ENCODE data around the gene CDC42BPA.

Gene CDC42BPA

DNA sequence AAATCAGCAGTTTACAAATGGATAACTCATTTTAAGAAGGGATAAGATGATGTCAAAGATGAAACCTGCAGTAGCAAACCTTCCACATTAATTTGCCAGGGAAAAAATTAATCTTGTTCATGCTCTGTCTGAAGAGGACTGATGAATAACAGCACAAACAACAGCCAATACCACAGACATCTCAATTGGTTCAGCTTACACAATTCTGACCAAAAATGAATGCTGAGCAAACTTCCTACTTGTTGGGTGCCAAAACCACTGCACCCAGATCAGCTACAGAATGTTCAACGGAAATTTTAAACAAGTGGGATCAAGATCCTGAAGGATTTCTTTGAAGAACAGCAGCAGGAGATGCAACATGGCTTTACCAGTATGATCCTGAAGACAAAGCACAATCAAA is 279.9 kb downstream of the CDC42BPA start:
- peak; percentile 62 for DNase-seq (ENCODE audit: low read depth)
- TF ChIP-seq, protein P1, sequence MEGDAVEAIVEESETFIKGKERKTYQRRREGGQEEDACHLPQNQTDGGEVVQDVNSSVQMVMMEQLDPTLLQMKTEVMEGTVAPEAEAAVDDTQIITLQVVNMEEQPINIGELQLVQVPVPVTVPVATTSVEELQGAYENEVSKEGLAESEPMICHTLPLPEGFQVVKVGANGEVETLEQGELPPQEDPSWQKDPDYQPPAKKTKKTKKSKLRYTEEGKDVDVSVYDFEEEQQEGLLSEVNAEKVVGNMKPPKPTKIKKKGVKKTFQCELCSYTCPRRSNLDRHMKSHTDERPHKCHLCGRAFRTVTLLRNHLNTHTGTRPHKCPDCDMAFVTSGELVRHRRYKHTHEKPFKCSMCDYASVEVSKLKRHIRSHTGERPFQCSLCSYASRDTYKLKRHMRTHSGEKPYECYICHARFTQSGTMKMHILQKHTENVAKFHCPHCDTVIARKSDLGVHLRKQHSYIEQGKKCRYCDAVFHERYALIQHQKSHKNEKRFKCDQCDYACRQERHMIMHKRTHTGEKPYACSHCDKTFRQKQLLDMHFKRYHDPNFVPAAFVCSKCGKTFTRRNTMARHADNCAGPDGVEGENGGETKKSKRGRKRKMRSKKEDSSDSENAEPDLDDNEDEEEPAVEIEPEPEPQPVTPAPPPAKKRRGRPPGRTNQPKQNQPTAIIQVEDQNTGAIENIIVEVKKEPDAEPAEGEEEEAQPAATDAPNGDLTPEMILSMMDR (conservative IDR thresholded peaks at IDR 0.05; ENCODE audit: low read length) = no peak

GRCh38 chr1:227037121-227037520 is 281.2 kb downstream of the CDC42BPA start:
- TF ChIP-seq, protein P1 (conservative IDR thresholded peaks at IDR 0.05; ENCODE audit: low read length) = no peak
- no peak for DNase-seq (ENCODE audit: low read depth)
- no peak overlapping the region for H3K4me3 ChIP-seq (ENCODE audit: low read length)

More for the DNA sequence above, 279.9 kb downstream of the CDC42BPA start:
- H3K4me3 ChIP-seq (ENCODE audit: low read length) = no peak overlapping the region

DNA sequence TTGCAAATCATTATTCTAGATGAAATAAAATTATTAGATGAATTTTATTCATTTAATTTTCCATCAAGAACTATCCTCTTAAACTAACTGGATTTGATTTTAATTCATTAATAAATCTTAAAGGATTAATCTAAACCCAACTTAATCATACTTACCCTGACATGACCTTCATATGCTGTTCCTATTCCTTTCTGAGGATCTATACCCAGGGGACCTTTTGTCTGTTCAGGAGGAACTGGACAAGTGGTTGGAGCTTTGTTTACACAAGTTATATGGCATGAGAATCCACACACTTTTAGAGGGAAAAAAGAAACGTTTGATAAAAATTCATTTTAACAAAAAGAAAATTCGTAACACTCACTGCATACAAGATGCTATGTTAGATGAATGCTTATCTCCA is 283.0 kb downstream of the CDC42BPA start:
- TF ChIP-seq, protein P1 (conservative IDR thresholded peaks at IDR 0.05; ENCODE audit: low read length) = no peak
- no peak for DNase-seq (ENCODE audit: low read depth)
- no peak overlapping the region for H3K4me3 ChIP-seq (ENCODE audit: low read length)

GRCh38 chr1:227033880-227034279 is 284.4 kb downstream of the CDC42BPA start:
- TF ChIP-seq, protein P1 (conservative IDR thresholded peaks at IDR 0.05; ENCODE audit: low read length) = no peak
- H3K4me3 ChIP-seq (ENCODE audit: low read length) = no peak overlapping the region
- no peak for DNase-seq (ENCODE audit: low read depth)

DNA sequence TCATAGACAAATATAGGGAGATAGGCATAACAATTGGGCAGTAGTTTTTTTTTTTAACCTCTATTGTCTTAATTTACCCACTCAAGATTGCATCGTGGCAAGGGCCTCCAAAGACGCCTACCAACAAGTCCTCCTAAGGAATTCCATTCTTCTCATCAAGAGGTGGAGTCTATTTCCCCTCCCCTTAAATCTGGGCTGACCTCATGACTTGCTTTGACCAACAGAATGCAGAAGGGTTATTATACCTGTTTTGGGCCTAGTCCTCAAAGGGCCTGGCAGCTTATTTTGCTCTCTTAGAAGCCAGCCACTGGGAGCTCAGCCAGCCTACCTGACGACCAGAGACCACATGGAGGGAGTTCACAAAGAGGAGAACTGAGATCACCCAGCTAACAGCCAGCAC is 285.9 kb downstream of the CDC42BPA start:
- no peak for DNase-seq (ENCODE audit: low read depth)
- H3K4me3 ChIP-seq (ENCODE audit: low read length) = no peak overlapping the region
- TF ChIP-seq, protein P1 (conservative IDR thresholded peaks at IDR 0.05; ENCODE audit: low read length) = no peak

DNA sequence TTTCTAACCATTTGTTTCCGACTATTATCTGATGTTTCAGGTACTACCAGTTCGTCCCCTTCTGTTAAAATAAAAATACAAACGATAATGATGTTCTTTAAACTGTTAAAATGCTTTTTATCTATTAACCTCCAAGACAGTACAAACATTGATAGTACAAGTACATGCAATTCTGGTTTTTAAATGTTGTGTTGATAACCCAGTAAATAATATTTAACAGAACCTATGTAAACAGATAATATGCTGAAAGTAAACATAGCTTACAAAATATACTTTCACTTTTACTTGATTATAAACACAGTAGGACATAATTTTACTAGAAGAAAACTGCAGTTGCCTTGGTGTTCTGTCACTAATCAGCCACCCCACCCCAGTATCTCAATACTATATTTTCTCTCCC is 301.3 kb downstream of the CDC42BPA start:
- TF ChIP-seq, protein P1 (conservative IDR thresholded peaks at IDR 0.05; ENCODE audit: low read length) = no peak
- no peak for DNase-seq (ENCODE audit: low read depth)
- no peak overlapping the region for H3K4me3 ChIP-seq (ENCODE audit: low read length)

- no peak for DNase-seq (ENCODE audit: low read depth)
- TF ChIP-seq, protein P1 (conservative IDR thresholded peaks at IDR 0.05; ENCODE audit: low read length) = no peak
- H3K4me3 ChIP-seq (ENCODE audit: low read length) = no peak overlapping the region
These were observed 307.6 kb downstream of the CDC42BPA start for GRCh38 chr1:227010645-227011044.

Data from AG10803 (cell line).